HG02938 (cell line): ENCODE measurements around the gene OR5B2.
"Not testable (repeated sequence)": the region's sequence is repeated elsewhere in the genome, so short reads cannot be mapped to it uniquely, and the experiment has no call there.

ENCODE experiments used
- ATAC-seq: cut with Tn5 transposase; IDR thresholded peaks from one replicate; pipeline ENCODE4 v1.9.1; 2021; ENCODE audit warnings: mild to moderate bottlenecking, moderate library complexity; ENCODE audit not compliant: unreplicated experiment

The OR5B2 gene

DNA sequence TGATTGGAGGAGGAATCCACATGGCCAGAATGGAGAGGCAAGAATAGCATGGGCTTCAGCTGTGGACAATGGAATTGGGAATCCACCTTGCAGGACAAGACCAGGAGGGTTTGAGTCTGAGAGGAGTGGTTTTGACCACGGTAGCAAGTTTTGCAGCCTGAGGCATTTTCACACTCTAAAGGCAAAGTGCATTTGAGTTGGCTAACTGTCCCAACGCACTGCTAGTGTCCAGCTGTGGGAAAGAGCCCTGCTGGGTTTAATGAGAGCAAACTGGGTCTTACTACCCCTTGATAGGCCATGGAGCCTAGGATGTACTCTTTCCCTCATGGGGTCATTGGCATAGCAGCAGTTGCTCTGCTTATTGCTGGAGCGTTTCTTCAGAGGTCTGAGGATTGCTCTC is at the start of gene OR5B2:
Gene OR5B2, minus strand, starts transcription at position 101 of the 400 bp plus-strand sequence. CDS start 4,860 bp downstream, outside the sequence.
- ATAC-seq, result no peak

GRCh38 chr11:58471892-58472291 is 44.0 kb upstream of the OR5B2 start:
- ATAC-seq, result no peak

GRCh38 chr11:58466293-58466692 is 38.4 kb upstream of the OR5B2 start:
- no peak for ATAC-seq

- ATAC-seq, result no peak
Measured at GRCh38 chr11:58465690-58466089, 37.8 kb upstream of the OR5B2 start.

DNA sequence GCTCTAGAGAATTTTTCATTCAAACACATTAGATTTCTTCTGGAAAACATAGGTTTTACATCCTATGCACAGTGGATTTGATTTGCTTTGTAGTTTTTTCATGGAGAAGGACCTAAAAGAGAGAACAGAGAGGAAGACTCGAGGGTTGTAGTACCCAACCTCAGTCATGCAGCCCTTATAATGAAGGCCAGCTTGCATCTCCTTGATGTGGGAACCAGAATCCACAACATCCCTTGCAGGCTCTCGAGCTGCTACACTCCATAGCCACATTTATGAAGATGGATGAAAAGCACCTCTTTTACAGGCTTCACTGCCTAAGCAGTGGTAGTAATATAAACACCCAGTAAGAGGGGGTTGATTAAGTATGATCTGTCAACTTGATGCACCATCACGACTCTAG is 23.7 kb upstream of the OR5B2 start:
- no peak for ATAC-seq

GRCh38 chr11:58446294-58446693 is 18.4 kb upstream of the OR5B2 start:
- ATAC-seq, result no peak

DNA sequence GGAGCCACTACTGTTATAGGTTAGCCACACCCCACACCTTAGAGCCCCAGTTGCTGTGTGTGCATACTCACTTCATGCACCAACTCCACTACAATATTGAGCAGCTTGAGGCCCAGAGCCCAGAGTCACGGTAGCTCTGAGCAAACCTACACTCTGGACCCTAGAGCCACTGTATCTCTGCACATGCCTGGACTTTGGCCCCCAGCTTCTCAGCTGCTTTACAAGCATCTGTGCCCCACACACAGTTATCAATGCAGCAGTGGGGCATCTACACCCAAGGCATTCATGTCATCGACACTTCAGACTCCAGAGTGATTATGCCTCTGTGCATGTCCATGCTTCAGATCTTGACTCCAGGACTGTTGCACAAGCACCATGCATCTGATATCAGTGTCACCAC is 16.4 kb upstream of the OR5B2 start:
- ATAC-seq, result no peak

DNA sequence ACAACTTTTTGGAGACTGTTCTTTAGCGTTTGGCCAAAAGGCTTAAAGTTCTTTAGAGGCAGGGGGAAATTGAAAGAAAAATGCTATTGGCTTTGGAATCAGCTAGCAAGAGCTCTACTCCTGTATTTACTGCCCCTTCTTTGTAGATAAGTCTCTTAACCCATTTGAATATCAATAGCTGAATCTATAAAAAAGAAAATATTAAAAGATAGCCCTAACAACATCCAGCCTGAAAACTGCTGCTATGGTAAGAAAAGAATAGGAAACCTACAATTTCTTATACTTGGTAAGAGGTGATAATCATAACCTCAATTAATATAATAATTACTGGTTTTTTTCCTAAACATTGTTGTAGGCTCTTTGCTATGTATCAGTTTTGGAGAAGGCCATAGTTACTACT is 14.2 kb upstream of the OR5B2 start, which contains the start of gene OR5B12:
Gene OR5B12, minus strand, starts transcription at position 101 of the 400 bp plus-strand sequence. CDS start 2,085 bp downstream, outside the sequence.
- ATAC-seq, result no peak

- ATAC-seq, result no peak
Measured at GRCh38 chr11:58438486-58438885, 10.6 kb upstream of the OR5B2 start.

DNA sequence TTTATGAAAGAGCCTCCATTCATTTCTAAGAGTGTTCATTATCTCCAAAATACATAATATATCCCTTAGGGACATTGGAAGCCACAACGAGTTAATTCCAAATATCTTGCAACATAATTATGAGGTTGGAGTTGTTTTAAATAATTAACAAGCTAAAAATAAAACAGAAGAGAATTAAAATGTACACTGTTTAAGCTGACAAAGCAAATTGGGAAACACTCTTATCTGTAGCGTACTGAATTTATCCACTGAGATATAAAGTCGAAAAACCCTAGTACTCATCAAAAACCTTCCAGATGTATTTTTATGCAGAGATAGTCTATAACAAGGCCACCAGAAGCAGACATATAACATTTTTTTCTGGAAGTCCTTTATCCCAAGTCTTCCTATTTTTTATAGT is 6.3 kb upstream of the OR5B2 start:
- ATAC-seq, result no peak

- peak; percentile 92 for ATAC-seq
Measured at GRCh38 chr11:58433638-58434203, 5.8 kb upstream of the OR5B2 start.

DNA sequence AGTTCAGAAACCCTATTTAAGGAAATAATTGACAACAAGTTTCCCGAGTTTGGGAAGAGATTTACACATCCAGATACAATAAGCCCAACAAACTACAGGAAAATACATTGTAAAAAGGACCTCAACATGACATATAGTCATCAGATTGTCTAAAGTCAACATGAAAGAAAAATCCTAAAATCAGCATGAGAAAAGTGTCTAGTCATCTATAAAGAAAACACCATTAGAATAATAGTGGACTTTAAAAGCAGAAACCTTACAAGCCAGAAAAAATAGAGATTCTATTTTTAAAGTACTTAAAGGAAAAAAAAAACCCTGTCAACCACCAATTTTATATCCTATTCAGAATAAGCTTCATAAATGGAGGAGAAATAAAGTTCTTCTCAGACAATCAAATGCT is 1.4 kb upstream of the OR5B2 start:
- no peak for ATAC-seq

- no peak for ATAC-seq
Measured at GRCh38 chr11:58406774-58407173, 21.1 kb downstream of the OR5B2 start, which contains the start of gene OR5B3. OR5B3 (minus strand) TSS chr11:58406874; CDS start chr11:58403409, 3,465 bp downstream.

DNA sequence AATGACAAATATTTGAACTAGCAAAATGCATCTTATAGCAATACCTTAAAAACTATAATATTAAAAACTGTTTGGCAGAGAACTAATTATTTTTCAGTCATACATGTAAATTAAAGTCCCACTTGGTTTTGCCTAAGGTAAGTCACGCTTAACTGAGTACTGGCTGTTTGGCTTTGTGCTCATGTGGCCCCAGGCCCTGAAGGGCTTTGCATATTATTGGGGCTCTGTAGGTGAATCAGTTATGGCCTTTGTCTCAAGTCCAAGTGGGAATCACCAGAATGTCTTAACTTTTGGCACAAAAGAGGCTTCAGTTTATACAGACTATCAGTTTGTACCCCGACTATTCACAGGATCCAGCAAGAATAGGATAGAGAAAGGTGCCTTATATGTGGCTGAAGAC is 28.3 kb downstream of the OR5B2 start:
- not testable (repeated sequence) for ATAC-seq

DNA sequence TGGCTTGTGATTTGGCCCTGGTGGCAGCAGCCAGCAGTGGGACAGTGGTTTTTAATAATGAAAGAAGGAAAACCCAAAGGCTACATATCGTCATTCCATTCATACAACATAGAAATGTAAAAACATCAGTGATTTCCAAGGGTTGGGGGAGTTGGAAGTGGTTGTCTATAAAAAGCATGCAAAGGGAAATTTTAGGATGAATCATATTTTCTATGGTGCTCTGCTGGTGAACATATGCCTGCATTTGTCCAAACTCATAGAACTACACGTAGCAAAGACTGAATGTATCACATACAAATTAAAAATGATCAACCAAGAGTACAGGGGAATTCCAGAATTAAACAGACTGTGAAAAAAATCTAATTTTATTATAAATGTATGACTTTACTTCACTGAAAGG is 32.3 kb downstream of the OR5B2 start:
- no peak for ATAC-seq

DNA sequence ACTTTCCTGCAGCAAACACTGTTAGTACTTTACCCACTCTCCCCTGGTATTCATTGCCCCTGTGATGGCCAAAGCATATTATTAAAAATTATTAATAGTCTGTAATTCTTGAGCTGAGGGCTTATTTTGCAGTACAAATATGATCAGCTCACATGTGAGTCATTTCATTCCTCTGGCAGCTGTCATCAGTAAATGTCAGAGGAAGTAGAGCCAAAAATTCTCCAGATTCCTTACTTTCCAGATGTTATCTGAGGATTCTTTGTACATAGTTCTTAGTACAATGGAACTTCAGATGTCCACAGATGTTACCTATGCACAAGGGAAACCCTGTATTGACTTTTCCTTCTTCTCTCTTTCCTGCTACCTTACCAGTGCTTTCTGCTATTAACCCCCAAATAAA is 33.7 kb downstream of the OR5B2 start:
- ATAC-seq, result no peak

GRCh38 chr11:58392746-58393145 is 35.2 kb downstream of the OR5B2 start:
- ATAC-seq, result no peak

GRCh38 chr11:58391879-58392278 is 36.0 kb downstream of the OR5B2 start:
- no peak for ATAC-seq

DNA sequence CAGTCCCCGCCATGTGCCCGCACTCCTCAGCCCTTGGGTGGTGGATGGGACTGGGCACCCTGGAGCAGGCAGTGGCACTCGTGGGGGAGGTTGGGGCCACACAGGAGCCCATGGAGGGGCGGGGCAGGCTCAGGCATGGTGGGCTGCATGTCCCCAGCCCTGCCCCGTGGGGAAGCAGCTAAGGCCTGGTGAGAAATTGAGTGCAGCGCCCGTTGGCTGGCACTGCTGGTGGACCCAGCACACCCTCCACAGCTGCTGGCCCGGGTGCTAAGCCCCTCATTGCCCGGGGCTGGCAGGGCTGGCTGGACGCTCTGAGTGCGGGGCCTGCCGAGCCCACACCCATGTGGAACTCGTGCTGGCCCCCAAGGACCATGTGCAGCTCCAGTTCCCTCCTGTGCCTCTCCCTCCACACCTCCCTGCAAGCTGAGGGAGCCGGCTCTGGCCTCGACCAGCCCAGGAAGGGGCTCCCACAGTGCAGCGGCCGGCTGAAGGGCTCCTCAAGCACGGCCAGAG is 37.3 kb downstream of the OR5B2 start:
- ATAC-seq, result no peak
